ENCODE measurements around the gene ZCWPW1. TPM values are rescaled to one million over a fixed set of nuclear protein-coding genes. Genes with fewer than 3 reads are reported as not detected.
"Not testable (repeated sequence)": the region's sequence is repeated elsewhere in the genome, so short reads cannot be mapped to it uniquely, and the experiment has no call there.

Gene ZCWPW1
- polyA plus RNA-seq, 3 donors: 3.5 to 9.6 (median 5.5) TPM

- WGBS, 3 donors: 74 to 89% (median 87%) methylated on average over 7 of the region's 7 CpGs
These were observed 35.7 kb upstream of the ZCWPW1 start, which contains the start of gene SPACDR for GRCh38 chr7:100464210-100464660. SPACDR (minus strand) TSS chr7:100464260; CDS start chr7:100464025, 235 bp downstream.

GRCh38 chr7:100457033-100457432 lies 28.5 kb upstream of the ZCWPW1 start:
- WGBS, 3 donors: 94 to 97% (median 95%) methylated on average over 6 of the region's 6 CpGs
- H3K27ac ChIP-seq (ENCODE audit: low read depth, low read length): no peak overlapping the region

More at GRCh38 chr7:100464210-100464660, 35.7 kb upstream of the ZCWPW1 start, which contains the start of gene SPACDR:
- no peak within 1 kb of the TSS for H3K27ac ChIP-seq (ENCODE audit: low read depth, low read length)

GRCh38 chr7:100456562-100456961 lies 28.1 kb upstream of the ZCWPW1 start:
- WGBS, 3 donors: 89 to 92% (median 90%) methylated on average over 14 of the region's 14 CpGs
- no peak overlapping the region for H3K27ac ChIP-seq (ENCODE audit: low read depth, low read length)

- WGBS, 3 donors: 88 to 99% (median 91%) methylated on average over 3 of the region's 3 CpGs
- H3K27ac ChIP-seq (ENCODE audit: low read depth, low read length): no peak overlapping the region
These were observed 26.7 kb upstream of the ZCWPW1 start for GRCh38 chr7:100455206-100455605.

- WGBS, 3 donors: 93 to 96% (median 93%) methylated on average over 8 of the region's 8 CpGs
- not testable (repeated sequence) for H3K27ac ChIP-seq (ENCODE audit: low read depth, low read length)
These were observed 25.4 kb upstream of the ZCWPW1 start for GRCh38 chr7:100453854-100454253.

GRCh38 chr7:100452513-100452912 lies 24.0 kb upstream of the ZCWPW1 start:
- no peak overlapping the region for H3K27ac ChIP-seq (ENCODE audit: low read depth, low read length)
- WGBS, 3 donors: 88 to 94% (median 89%) methylated on average over 3 of the region's 3 CpGs

- no peak overlapping the region for H3K27ac ChIP-seq (ENCODE audit: low read depth, low read length)
- 77 to 89% (median 80%) methylated on average over 13 of the region's 13 CpGs for WGBS, 3 donors
These were observed 20.8 kb upstream of the ZCWPW1 start for GRCh38 chr7:100449190-100449795.

GRCh38 chr7:100447363-100447762 lies 18.9 kb upstream of the ZCWPW1 start:
- 93 to 97% (median 96%) methylated on average over 8 of the region's 8 CpGs for WGBS, 3 donors
- not testable (repeated sequence) for H3K27ac ChIP-seq (ENCODE audit: low read depth, low read length)

- H3K27ac ChIP-seq (ENCODE audit: low read depth, low read length): no peak overlapping the region
- WGBS, 3 donors: 60 to 75% (median 65%) methylated on average over 2 of the region's 2 CpGs
These were observed 17.5 kb upstream of the ZCWPW1 start for GRCh38 chr7:100446040-100446439.

GRCh38 chr7:100444311-100445278 lies 16.1 kb upstream of the ZCWPW1 start:
- peak overlapping the region; percentile 44 for H3K27ac ChIP-seq (ENCODE audit: low read depth, low read length)
- WGBS, 3 donors: 24 to 40% (median 35%) methylated on average over 14 of the region's 14 CpGs

GRCh38 chr7:100443096-100443840 lies 14.8 kb upstream of the ZCWPW1 start:
- no peak overlapping the region for H3K27ac ChIP-seq (ENCODE audit: low read depth, low read length)
- 92 to 93% (median 92%) methylated on average over 9 of the region's 9 CpGs for WGBS, 3 donors

- 91 to 93% (median 93%) methylated on average over 11 of the region's 11 CpGs for WGBS, 3 donors
- no peak overlapping the region for H3K27ac ChIP-seq (ENCODE audit: low read depth, low read length)
These were observed 13.4 kb upstream of the ZCWPW1 start for GRCh38 chr7:100441641-100442535.

GRCh38 chr7:100439244-100439643 lies 10.7 kb upstream of the ZCWPW1 start:
- WGBS, 3 donors: 88 to 91% (median 91%) methylated on average over 7 of the region's 7 CpGs
- H3K27ac ChIP-seq (ENCODE audit: low read depth, low read length): not testable (repeated sequence)

- H3K27ac ChIP-seq (ENCODE audit: low read depth, low read length): not testable (repeated sequence)
- WGBS, 3 donors: 87 to 94% (median 94%) methylated on average over 8 of the region's 8 CpGs
These were observed 10.2 kb upstream of the ZCWPW1 start for GRCh38 chr7:100438731-100439130.

GRCh38 chr7:100438172-100438571 lies 9.7 kb upstream of the ZCWPW1 start:
- H3K27ac ChIP-seq (ENCODE audit: low read depth, low read length): no peak overlapping the region
- 42 to 55% (median 52%) methylated on average over 2 of the region's 2 CpGs for WGBS, 3 donors

GRCh38 chr7:100437150-100438100 lies 8.9 kb upstream of the ZCWPW1 start:
- WGBS, 3 donors: 88 to 92% (median 88%) methylated on average over 28 of the region's 28 CpGs
- H3K27ac ChIP-seq (ENCODE audit: low read depth, low read length): no peak overlapping the region
